ENCODE data around the gene CEP128. TPM values are rescaled to one million over a fixed set of nuclear protein-coding genes. Genes with fewer than 3 reads are reported as not detected.

CEP128 gene
- total RNA-seq, 1 experiment from 2014 or later = 16.7 TPM

- no peaks in the 10 kb centered on the region for H3K36me3 Mint-ChIP-seq (ENCODE audit: insufficient read depth, unreplicated experiment)
- no peak for TF ChIP-seq CTCF (IDR thresholded peaks at IDR 0.05; ENCODE audit: insufficient read depth in 1 of 2, low read depth in 1 of 2, low read length in 1 of 2, severe bottlenecking in 1 of 2, unreplicated experiment in 1 of 2)
- peaks cover 10% of the 10 kb centered on the region; the same call in 1 of the 2 replicates for H3K9me3 ChIP-seq
- H3K4me3 Mint-ChIP-seq (ENCODE audit: unreplicated experiment) = no peak overlapping the region
- no peaks in the 10 kb centered on the region for H3K36me3 ChIP-seq (ENCODE audit: control insufficient read depth, insufficient read depth, low read length)
- DNase-seq = no peak
- no peak overlapping the region for H3K27ac Mint-ChIP-seq (ENCODE audit: unreplicated experiment)
- CTCF ChIA-PET = no interaction called here
- no peaks in the 10 kb centered on the region for H3K27me3 ChIP-seq (replicated peaks; ENCODE audit: control insufficient read depth, insufficient read depth, low read length)
- no TSS peak for BruUV-seq (replicated peaks)
- H3K9me3 Mint-ChIP-seq (ENCODE audit: unreplicated experiment) = peaks cover 45% of the 10 kb centered on the region
- POLR2A ChIA-PET = no interaction called here
- H3K4me1 ChIP-seq = no peaks in the 10 kb centered on the region
- H3K27me3 Mint-ChIP-seq (ENCODE audit: insufficient read depth, unreplicated experiment) = no peaks in the 10 kb centered on the region
- H3K4me1 Mint-ChIP-seq (ENCODE audit: low read depth, unreplicated experiment) = no peaks in the 10 kb centered on the region
- H3K4me3 ChIP-seq (ENCODE audit: low read depth, low read length) = no peak overlapping the region
- intact Hi-C loops (cut with micrococcal nuclease; ENCODE audit: unreplicated experiment) = no loop called here
Observed at GRCh38 chr14:80868260-80868659, 73.3 kb downstream of the CEP128 start.

GRCh38 chr14:80867798-80868197 lies 73.7 kb downstream of the CEP128 start:
- no peak for DNase-seq
- ChIA-PET CTCF (no interaction called here), POLR2A (no interaction called here)
- peaks cover 10% of the 10 kb centered on the region; the same call in 1 of the 2 replicates for H3K9me3 ChIP-seq
- H3K27me3 Mint-ChIP-seq (ENCODE audit: insufficient read depth, unreplicated experiment) = no peaks in the 10 kb centered on the region
- H3K27me3 ChIP-seq (replicated peaks; ENCODE audit: control insufficient read depth, insufficient read depth, low read length) = no peaks in the 10 kb centered on the region
- no peak for TF ChIP-seq CTCF (IDR thresholded peaks at IDR 0.05; ENCODE audit: insufficient read depth in 1 of 2, low read depth in 1 of 2, low read length in 1 of 2, severe bottlenecking in 1 of 2, unreplicated experiment in 1 of 2)
- no peaks in the 10 kb centered on the region for H3K36me3 Mint-ChIP-seq (ENCODE audit: insufficient read depth, unreplicated experiment)
- H3K4me1 Mint-ChIP-seq (ENCODE audit: low read depth, unreplicated experiment) = no peaks in the 10 kb centered on the region
- H3K9me3 Mint-ChIP-seq (ENCODE audit: unreplicated experiment) = peaks cover 45% of the 10 kb centered on the region
- no peaks in the 10 kb centered on the region for H3K4me1 ChIP-seq
- BruUV-seq (replicated peaks) = no TSS peak
- no peak overlapping the region for H3K27ac Mint-ChIP-seq (ENCODE audit: unreplicated experiment)
- H3K36me3 ChIP-seq (ENCODE audit: control insufficient read depth, insufficient read depth, low read length) = no peaks in the 10 kb centered on the region
- intact Hi-C loops (cut with micrococcal nuclease; ENCODE audit: unreplicated experiment) = no loop called here
- H3K4me3 ChIP-seq (ENCODE audit: low read depth, low read length) = no peak overlapping the region
- no peak overlapping the region for H3K4me3 Mint-ChIP-seq (ENCODE audit: unreplicated experiment)

- Histone ChIP-seq H3K36me3 (ENCODE audit: control insufficient read depth, insufficient read depth, low read length) (no peaks in the 10 kb centered on the region), H3K4me1 (no peaks in the 10 kb centered on the region), H3K9me3 (peaks cover 10% of the 10 kb centered on the region; the same call in 1 of the 2 replicates), H3K4me3 (ENCODE audit: low read depth, low read length) (no peak overlapping the region), H3K27me3 (replicated peaks; ENCODE audit: control insufficient read depth, insufficient read depth, low read length) (no peaks in the 10 kb centered on the region)
- intact Hi-C loops (cut with micrococcal nuclease; ENCODE audit: unreplicated experiment) = no loop called here
- TF ChIP-seq CTCF (IDR thresholded peaks at IDR 0.05; ENCODE audit: insufficient read depth in 1 of 2, low read depth in 1 of 2, low read length in 1 of 2, severe bottlenecking in 1 of 2, unreplicated experiment in 1 of 2) = no peak
- Mint-ChIP-seq H3K27me3 (ENCODE audit: insufficient read depth, unreplicated experiment) (no peaks in the 10 kb centered on the region), H3K9me3 (ENCODE audit: unreplicated experiment) (peaks cover 45% of the 10 kb centered on the region), H3K4me3 (ENCODE audit: unreplicated experiment) (no peak overlapping the region), H3K27ac (ENCODE audit: unreplicated experiment) (no peak overlapping the region), H3K36me3 (ENCODE audit: insufficient read depth, unreplicated experiment) (no peaks in the 10 kb centered on the region), H3K4me1 (ENCODE audit: low read depth, unreplicated experiment) (no peaks in the 10 kb centered on the region)
- ChIA-PET POLR2A (no interaction called here), CTCF (no interaction called here)
- no peak for DNase-seq
- BruUV-seq (replicated peaks) = no TSS peak
Observed at GRCh38 chr14:80867091-80867490, 74.4 kb downstream of the CEP128 start.

All from Caco-2 (cell line).